GM21825 (cell line): Measurements from ENCODE around the gene TSPAN8.
"Not testable (repeated sequence)": the region's sequence is repeated elsewhere in the genome, so short reads cannot be mapped to it uniquely, and the experiment has no call there.

Experiments
- ATAC-seq: cut with Tn5 transposase; IDR thresholded peaks from one replicate; pipeline ENCODE4 v1.9.1; 2021; ENCODE audit warnings: mild to moderate bottlenecking, moderate library complexity; ENCODE audit not compliant: unreplicated experiment

TSPAN8 gene

GRCh38 chr12:71157601-71158233, at the start of gene TSPAN8:
TSS of gene TSPAN8 (minus strand) at chr12:71157999. CDS start at chr12:71157678, 321 bp downstream.
- no peak for ATAC-seq

GRCh38 chr12:71201136-71201679, 43.4 kb upstream of the TSPAN8 start:
- no peak for ATAC-seq

DNA sequence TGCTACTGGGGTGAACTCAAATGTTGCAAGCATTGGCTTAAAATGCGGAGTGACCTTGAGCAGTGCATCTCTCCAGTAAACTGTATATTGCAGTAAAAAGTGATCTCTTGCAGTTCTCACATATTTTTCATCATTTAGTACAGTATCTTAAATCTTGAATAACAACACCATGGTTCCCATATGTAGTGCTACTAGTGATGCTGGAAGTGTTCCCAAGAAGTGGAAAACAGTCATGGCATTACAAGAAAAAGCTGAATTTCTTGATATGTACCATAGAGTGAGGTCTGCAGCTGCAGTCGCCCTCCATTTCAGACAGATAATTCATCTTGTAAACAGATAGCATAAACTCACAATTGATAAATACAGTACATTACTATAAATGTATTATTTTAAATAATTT, 42.9 kb upstream of the TSPAN8 start:
- no peak for ATAC-seq

DNA sequence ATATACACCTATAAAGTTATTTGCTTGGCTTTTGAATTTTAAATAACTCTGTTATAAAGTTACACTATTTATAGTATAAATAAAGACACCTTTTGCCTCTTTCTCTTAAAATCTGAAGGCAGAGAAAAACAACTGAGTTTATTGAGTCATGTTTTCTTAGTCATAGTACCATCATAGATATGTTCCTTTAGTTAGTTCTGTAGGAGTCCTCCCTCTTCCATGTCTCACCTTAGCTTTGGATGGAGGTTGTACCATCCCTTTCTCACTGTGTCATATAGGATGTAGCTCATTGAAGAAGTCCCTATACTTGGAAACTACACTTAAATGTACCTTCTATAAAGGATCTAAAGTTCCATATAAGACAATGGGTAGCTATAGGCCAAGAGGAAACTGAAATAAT, 39.7 kb upstream of the TSPAN8 start:
- ATAC-seq, result no peak

GRCh38 chr12:71195338-71195896, 37.6 kb upstream of the TSPAN8 start:
- no peak for ATAC-seq

- no peak for ATAC-seq
Observed at GRCh38 chr12:71194657-71195056, 36.9 kb upstream of the TSPAN8 start.

GRCh38 chr12:71193041-71193440, 35.2 kb upstream of the TSPAN8 start:
- ATAC-seq, result no peak

GRCh38 chr12:71191509-71192196, 33.9 kb upstream of the TSPAN8 start:
- no peak for ATAC-seq

GRCh38 chr12:71190822-71191221, 33.0 kb upstream of the TSPAN8 start:
- ATAC-seq, result no peak

GRCh38 chr12:71187379-71187778, 29.6 kb upstream of the TSPAN8 start:
- no peak for ATAC-seq

GRCh38 chr12:71186571-71187288, 28.9 kb upstream of the TSPAN8 start:
- no peak for ATAC-seq

DNA sequence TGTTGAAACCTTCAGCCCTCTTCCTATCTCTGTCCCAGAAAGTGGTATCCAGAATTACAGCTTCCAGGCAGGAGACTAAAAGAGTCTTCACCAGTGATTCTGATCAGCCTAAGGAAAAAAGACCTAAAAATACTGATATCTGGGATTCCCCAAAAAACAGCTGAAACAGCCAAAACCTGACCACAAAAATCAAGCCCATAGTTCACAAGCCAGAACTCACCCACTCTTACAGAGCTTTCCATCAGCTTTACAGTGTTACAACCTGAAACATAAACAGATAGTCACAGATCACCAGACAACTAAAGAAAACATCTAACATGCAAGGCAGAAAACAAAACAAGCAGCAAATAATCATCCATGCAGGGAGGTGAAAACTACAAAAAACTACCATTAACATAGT, 26.0 kb upstream of the TSPAN8 start:
- no peak for ATAC-seq

DNA sequence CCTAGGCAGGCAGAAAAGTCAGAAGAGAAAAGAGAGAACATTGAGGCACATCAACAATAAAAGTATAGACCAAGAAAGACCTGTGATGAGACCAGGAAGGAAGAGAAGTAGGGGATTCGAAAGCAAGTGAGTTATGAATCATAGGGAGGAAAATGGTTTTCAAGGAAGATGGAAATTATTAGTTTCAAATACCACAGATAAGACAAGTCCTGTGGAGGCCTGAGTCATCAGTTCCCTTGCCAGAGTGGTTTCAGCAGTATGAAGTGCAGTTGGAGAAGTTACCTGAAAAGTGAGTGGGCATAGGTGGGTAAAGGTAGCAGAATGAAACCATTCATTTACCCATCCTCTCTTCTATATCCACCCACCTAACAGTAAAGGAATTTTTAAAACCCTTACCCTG, 25.2 kb upstream of the TSPAN8 start:
- no peak for ATAC-seq

DNA sequence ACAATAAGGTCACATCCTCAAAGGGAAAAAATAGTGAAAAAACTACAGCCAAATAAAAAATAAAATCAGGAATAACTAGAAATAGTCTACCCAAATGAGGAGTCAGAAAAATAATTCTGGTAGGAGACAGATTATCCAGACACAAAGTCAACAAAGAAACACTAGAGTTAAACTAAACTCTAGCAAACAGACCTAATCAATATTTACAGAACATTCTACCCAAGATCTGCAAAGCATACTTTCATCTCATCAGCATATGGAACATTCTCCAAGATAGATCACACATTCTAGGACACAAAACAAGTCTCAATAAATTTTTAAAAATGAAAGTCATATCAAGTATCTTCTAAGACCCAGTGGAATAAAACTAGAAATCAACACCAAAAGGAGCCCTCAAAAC, 20.4 kb upstream of the TSPAN8 start:
- ATAC-seq, result no peak

DNA sequence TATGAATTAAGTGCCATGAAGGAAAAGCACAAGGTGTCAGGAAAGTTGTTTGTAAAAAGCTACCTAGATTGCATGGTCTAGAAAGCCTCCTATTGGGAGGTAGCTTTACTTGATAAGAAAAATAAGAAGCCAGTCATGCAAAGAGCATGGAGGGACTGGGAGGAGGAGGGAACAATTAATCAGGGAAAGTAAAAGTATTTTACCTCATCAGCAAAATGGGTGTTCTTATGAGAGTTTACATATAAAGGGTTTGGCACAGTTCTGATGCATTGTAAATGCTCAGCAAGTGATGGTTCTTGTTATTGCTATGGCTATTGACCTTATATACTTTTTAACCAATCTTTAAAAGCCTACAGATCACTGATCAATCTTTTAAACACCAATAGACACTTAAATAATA, 17.0 kb upstream of the TSPAN8 start:
- ATAC-seq, result no peak

DNA sequence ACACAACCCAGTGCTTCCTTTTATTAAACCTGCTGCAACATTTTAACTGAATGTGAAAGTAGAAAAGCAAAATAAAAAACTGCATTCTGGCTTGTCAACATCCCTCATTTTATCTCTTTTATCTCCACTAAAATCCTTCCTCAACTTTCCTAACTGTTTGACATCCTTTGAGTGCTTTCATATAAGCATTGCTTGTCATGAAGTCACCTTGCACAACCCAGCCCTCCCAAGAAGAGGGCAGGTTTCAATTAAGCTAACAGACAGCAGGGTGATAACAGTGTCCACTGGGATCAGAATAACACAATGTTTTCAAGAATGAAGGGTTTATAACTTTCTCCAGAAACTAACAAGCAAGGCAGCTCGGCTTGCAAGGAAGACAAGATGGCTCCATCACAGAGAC, 16.3 kb upstream of the TSPAN8 start:
- no peak for ATAC-seq

- no peak for ATAC-seq
Observed at GRCh38 chr12:71170456-71170855, 12.7 kb upstream of the TSPAN8 start.

DNA sequence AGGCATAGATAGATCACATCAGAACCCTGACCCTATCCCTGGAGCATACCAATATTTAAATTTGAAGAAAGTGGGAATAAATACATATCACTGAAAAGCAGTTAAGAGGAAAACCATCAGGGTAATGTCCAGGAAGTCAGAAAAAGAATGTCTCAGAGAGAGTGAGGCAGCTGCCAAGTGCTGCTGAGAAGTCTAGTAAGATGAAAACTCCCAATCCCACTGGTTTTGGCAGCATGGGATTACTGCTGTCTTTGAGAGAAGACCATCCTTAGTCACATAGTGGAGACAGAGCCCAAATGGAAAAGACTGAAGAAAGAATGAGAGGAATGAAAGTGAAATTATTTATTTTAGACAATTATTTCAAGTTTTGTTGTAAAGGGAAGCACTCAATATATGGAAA, 11.5 kb upstream of the TSPAN8 start:
- ATAC-seq, result no peak

- ATAC-seq, result no peak
Observed at GRCh38 chr12:71166862-71167496, 9.2 kb upstream of the TSPAN8 start.

DNA sequence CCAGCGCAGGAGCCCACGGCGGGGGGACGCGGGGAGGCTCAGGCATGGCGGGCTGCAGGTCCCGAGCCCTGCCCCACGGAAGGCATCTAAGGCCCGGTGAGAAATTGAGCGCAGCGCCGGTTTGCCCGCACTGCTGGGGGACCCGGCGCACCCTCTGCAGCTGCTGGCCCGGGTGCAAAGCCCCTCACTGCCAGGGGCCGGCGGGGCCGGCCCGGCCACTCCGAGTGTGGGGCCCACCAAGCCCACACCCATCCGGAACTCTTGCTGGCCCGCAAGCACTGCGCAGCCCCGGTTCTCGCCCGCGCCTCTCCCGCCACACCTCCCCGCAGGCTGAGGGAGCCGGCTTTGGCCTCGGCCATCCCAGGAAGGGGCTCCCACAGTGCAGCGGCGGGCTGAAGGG, 8.5 kb upstream of the TSPAN8 start:
- no peak for ATAC-seq

DNA sequence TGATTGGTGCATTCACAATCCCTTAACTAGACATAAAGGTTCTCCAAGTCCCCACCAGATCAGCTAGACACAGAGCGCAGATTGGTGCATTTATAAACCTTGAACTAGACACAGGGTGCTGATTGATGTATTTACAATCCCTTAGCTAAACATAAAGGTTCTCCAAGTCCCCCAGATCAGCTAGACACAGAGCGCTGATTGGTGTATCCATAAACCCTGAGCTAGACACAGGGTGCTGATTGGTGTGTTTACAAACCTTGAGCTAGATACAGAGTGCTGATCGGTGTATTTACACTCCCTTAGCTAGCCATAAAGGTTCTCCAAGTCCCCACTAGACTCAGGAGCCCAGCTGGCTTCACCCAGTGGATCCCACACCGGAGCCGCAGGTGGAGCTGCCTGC, 8.0 kb upstream of the TSPAN8 start:
- ATAC-seq, result not testable (repeated sequence)
